GM23338 (cell line): ENCODE measurements around the gene ATG9B. TPM values are rescaled to one million over a fixed set of nuclear protein-coding genes. Genes with fewer than 3 reads are reported as not detected.

ENCODE experiments used
- ATAC-seq: fragments of 200-7000 bp; cut with Tn5 transposase; 3 replicates; pipeline ENCODE4 v1.9.1; 2020
- DNase-seq: peaks from one replicate; pipeline ENCODE4 v3.0.0-alpha.2; 2015; ENCODE audit warnings: low spot score
- H2AFZ ChIP-seq: fragments of 200-600 bp; sonication (generic); 2 replicates; pipeline ENCODE4 v1.8.0; 2016; ENCODE audit warnings: antibody characterized with exemption, mild to moderate bottlenecking, moderate library complexity
- H3F3A ChIP-seq: fragments of 200-600 bp; sonication (generic); replicated peaks from 2 replicates; pipeline ENCODE4 v1.8.0; 2017; ENCODE audit warnings: antibody characterized with exemption, mixed run types, low read depth
- H3K27ac ChIP-seq: fragments of 200-600 bp; sonication (generic); 2 replicates; pipeline ENCODE4 v1.6.1; 2016; ENCODE audit warnings: low read depth
- H3K27me3 ChIP-seq: fragments of 200-600 bp; sonication (generic); 2 replicates; pipeline ENCODE4 v1.8.0; 2016; ENCODE audit warnings: mild to moderate bottlenecking, mixed run types, moderate library complexity; ENCODE audit not compliant: insufficient read depth
- H3K36me3 ChIP-seq: fragments of 200-600 bp; sonication (generic); 2 replicates; pipeline ENCODE4 v1.8.0; 2016; ENCODE audit warnings: mild to moderate bottlenecking; ENCODE audit not compliant: insufficient read depth
- H3K4me1 ChIP-seq: fragments of 200-600 bp; sonication (generic); 2 replicates; pipeline ENCODE4 v1.8.0; 2016; ENCODE audit warnings: mild to moderate bottlenecking, moderate library complexity; ENCODE audit not compliant: insufficient read depth
- H3K4me2 ChIP-seq: fragments of 200-600 bp; sonication (generic); 2 replicates; pipeline ENCODE4 v1.7.1; 2017; ENCODE audit warnings: mixed run types
- H3K4me3 ChIP-seq: fragments of 200-600 bp; sonication (generic); 2 replicates; pipeline ENCODE4 v1.6.1; 2016; ENCODE audit warnings: mixed run types
- H3K79me2 ChIP-seq: fragments of 200-600 bp; sonication (generic); replicated peaks from 2 replicates; pipeline ENCODE4 v1.8.0; 2017; ENCODE audit warnings: mild to moderate bottlenecking; ENCODE audit not compliant: insufficient read depth
- H3K9me2 ChIP-seq: fragments of 200-600 bp; sonication (generic); 2 replicates; pipeline ENCODE4 v1.8.0; 2017; ENCODE audit not compliant: insufficient read depth
- H4K20me1 ChIP-seq: fragments of 200-600 bp; sonication (generic); replicated peaks from 2 replicates; pipeline ENCODE4 v1.8.0; 2017; ENCODE audit warnings: mild to moderate bottlenecking; ENCODE audit not compliant: insufficient read depth
- H3K27ac Mint-ChIP-seq: 2 replicates; pipeline ENCODE4 v1.8.0; 2020; ENCODE audit warnings: inconsistent platforms, mild to moderate bottlenecking, moderate library complexity, mixed read lengths
- H3K27me3 Mint-ChIP-seq: 3 replicates; pipeline ENCODE4 v1.8.0; 2022; ENCODE audit warnings: low read depth, mild to moderate bottlenecking, moderate library complexity, mixed read lengths, inconsistent platforms; ENCODE audit not compliant: insufficient read depth, poor library complexity
- H3K36me3 Mint-ChIP-seq: 3 replicates; pipeline ENCODE4 v1.8.0; 2021; ENCODE audit warnings: low read depth, mild to moderate bottlenecking, inconsistent platforms, moderate library complexity, mixed read lengths
- H3K4me1 Mint-ChIP-seq: 3 replicates; pipeline ENCODE4 v1.8.0; 2020; ENCODE audit warnings: mild to moderate bottlenecking, inconsistent platforms, mixed read lengths
- H3K4me3 Mint-ChIP-seq: 3 replicates; pipeline ENCODE4 v1.8.0; 2021; ENCODE audit warnings: moderate library complexity, mild to moderate bottlenecking, inconsistent platforms, mixed read lengths
- H3K9me3 Mint-ChIP-seq: 3 replicates; pipeline ENCODE4 v1.8.0; 2020; ENCODE audit warnings: moderate library complexity, mild to moderate bottlenecking, inconsistent platforms, mixed read lengths
- CREB1 ChIP-seq: fragments of 250-450 bp; sonication (Bioruptor Pico); IDR thresholded peaks from 2 replicates; pipeline ENCODE4 v1.5.0; 2020; ENCODE audit warnings: low read depth, mild to moderate bottlenecking, moderate library complexity
- EZH2 ChIP-seq: fragments of 200-600 bp; sonication (generic); IDR thresholded peaks from one replicate; pipeline ENCODE4 v1.8.0; 2017; ENCODE audit warnings: antibody characterized with exemption, mild to moderate bottlenecking, low read depth; ENCODE audit not compliant: unreplicated experiment
- EZH2phosphoT487 ChIP-seq: fragments of 200-600 bp; sonication (generic); IDR thresholded peaks from one replicate; pipeline ENCODE4 v1.8.1; 2018; ENCODE audit warnings: antibody characterized with exemption; ENCODE audit not compliant: unreplicated experiment
- JUNB ChIP-seq: IDR thresholded peaks from one replicate; pipeline ENCODE4 v1.6.1; 2016; ENCODE audit warnings: antibody characterized with exemption; ENCODE audit not compliant: unreplicated experiment
- NANOG ChIP-seq: IDR thresholded peaks from 2 replicates; pipeline ENCODE4 v1.6.1; 2016; ENCODE audit warnings: antibody characterized with exemption, borderline replicate concordance
- POLR2AphosphoS5 ChIP-seq: IDR thresholded peaks from 2 replicates; pipeline ENCODE4 v1.6.1; 2016; ENCODE audit warnings: antibody characterized with exemption, low read depth
- STAT1 ChIP-seq: IDR thresholded peaks from one replicate; pipeline ENCODE4 v1.6.1; 2016; ENCODE audit warnings: antibody characterized with exemption; ENCODE audit not compliant: unreplicated experiment
- ZNF114 ChIP-seq: fragments of 250-450 bp; sonication (Bioruptor Pico); IDR thresholded peaks from 2 replicates; pipeline ENCODE4 v1.5.0; 2020; ENCODE audit warnings: mild to moderate bottlenecking, moderate library complexity
- ZNF331 ChIP-seq: fragments of 250-450 bp; sonication (Bioruptor Pico); IDR thresholded peaks from 2 replicates; pipeline ENCODE4 v1.5.0; 2020; ENCODE audit warnings: low read depth, mild to moderate bottlenecking, moderate library complexity
- polyA plus RNA-seq: library from polyadenylated mRNA; unstranded; fragments of >200 nt; fragmentation: Nextera tagmentation; extraction: Ambion mirVana; gene quantifications from 2 replicates; pipeline ENCODE4 v1.2.1, GENCODE V29; 2016
- total RNA-seq: library from RNA; depleted of rRNA; stranded (reverse); fragments of >200 nt; shearing (Covaris generic); gene quantifications from 2 replicates; pipeline ENCODE4 v1.2.3, GENCODE V29; 2014
- TF ChIP-seq, protein P1 (sequence below), 2 experiments: fragments of 200-600 bp in 1 of 2; sonication (generic) in 1 of 2; conservative IDR thresholded peaks; 2 replicates each; pipeline versions ENCODE4 v1.5.1 to v1.6.1; 2016 to 2017; ENCODE audit warnings: antibody characterized with exemption in 2 of 2, low read depth in 2 of 2, mild to moderate bottlenecking in 2 of 2, moderate library complexity in 1 of 2

Gene ATG9B
- total and polyA plus RNA-seq, 2 experiments from 2014 or later, result 1.2 to 3.4 TPM

- Histone ChIP-seq H2AFZ (no peak overlapping the region), H3K4me1 (peaks cover 7% of the 10 kb centered on the region; the same call in 1 of the 2 replicates), H3K79me2 (no peaks in the 10 kb centered on the region), H3K36me3 (no peaks in the 10 kb centered on the region; the same call in 1 of the 2 replicates), H4K20me1 (no peaks in the 10 kb centered on the region), H3K4me3 (no peak overlapping the region), H3K27me3 (peaks cover 52% of the 10 kb centered on the region), H3K4me2 (no peak overlapping the region), H3F3A (peaks cover 5% of the 10 kb centered on the region; the same call in 1 of the 2 replicates), H3K27ac (no peak overlapping the region), H3K9me2 (no peaks in the 10 kb centered on the region)
- Mint-ChIP-seq H3K4me3 (peak overlapping the region; percentile 10; the same call in 1 of the 3 replicates), H3K9me3 (peaks cover 4% of the 10 kb centered on the region; the same call in 2 of the 3 replicates), H3K27me3 (peaks cover 46% of the 10 kb centered on the region), H3K36me3 (peaks cover 6% of the 10 kb centered on the region), H3K27ac (no peak overlapping the region), H3K4me1 (peaks cover 25% of the 10 kb centered on the region)
- no peak for DNase-seq
- peak; percentile 14 for ATAC-seq
- no peak for TF ChIP-seq EZH2
- no peak for TF ChIP-seq ZNF331 (CRISPR knock-in tag)
Observed at GRCh38 chr7:151020231-151020630, 4.1 kb downstream of the ATG9B start.

- Histone ChIP-seq H4K20me1 (no peaks in the 10 kb centered on the region), H3K4me3 (peak overlapping the region; percentile 47), H3K9me2 (no peaks in the 10 kb centered on the region), H3K27me3 (peaks cover 49% of the 10 kb centered on the region), H3K27ac (no peak overlapping the region), H3K79me2 (no peaks in the 10 kb centered on the region), H3K4me1 (peaks cover 14% of the 10 kb centered on the region), H2AFZ (peak overlapping the region; percentile 90), H3K36me3 (no peaks in the 10 kb centered on the region; the same call in 1 of the 2 replicates), H3F3A (peaks cover 8% of the 10 kb centered on the region; the same call in 1 of the 2 replicates), H3K4me2 (peak overlapping the region; percentile 77; the same call in 1 of the 2 replicates)
- Mint-ChIP-seq H3K27ac (no peak overlapping the region), H3K4me3 (peak overlapping the region; percentile 58), H3K4me1 (peaks cover 30% of the 10 kb centered on the region), H3K9me3 (peaks cover 4% of the 10 kb centered on the region; the same call in 2 of the 3 replicates), H3K27me3 (peaks cover 48% of the 10 kb centered on the region), H3K36me3 (peaks cover 11% of the 10 kb centered on the region)
- TF ChIP-seq CREB1 (no peak), EZH2 (no peak), EZH2phosphoT487 (no peak), ZNF114 (no peak), NANOG (no peak), POLR2AphosphoS5 (no peak), ZNF331 (CRISPR knock-in tag) (no peak), JUNB (no peak), STAT1 (no peak)
- TF ChIP-seq, protein P1, sequence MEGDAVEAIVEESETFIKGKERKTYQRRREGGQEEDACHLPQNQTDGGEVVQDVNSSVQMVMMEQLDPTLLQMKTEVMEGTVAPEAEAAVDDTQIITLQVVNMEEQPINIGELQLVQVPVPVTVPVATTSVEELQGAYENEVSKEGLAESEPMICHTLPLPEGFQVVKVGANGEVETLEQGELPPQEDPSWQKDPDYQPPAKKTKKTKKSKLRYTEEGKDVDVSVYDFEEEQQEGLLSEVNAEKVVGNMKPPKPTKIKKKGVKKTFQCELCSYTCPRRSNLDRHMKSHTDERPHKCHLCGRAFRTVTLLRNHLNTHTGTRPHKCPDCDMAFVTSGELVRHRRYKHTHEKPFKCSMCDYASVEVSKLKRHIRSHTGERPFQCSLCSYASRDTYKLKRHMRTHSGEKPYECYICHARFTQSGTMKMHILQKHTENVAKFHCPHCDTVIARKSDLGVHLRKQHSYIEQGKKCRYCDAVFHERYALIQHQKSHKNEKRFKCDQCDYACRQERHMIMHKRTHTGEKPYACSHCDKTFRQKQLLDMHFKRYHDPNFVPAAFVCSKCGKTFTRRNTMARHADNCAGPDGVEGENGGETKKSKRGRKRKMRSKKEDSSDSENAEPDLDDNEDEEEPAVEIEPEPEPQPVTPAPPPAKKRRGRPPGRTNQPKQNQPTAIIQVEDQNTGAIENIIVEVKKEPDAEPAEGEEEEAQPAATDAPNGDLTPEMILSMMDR (conservative IDR thresholded peaks at IDR 0.05; ENCODE audit: low read depth in 2 of 2), result no peak; a peak in 1 of 4 replicates
- no peak for DNase-seq
- ATAC-seq, result peak; percentile 5; the same call in 2 of the 3 replicates
Observed at GRCh38 chr7:151019130-151019447, 5.2 kb downstream of the ATG9B start.
